Activated T-cell treated with anti-CD3 and anti-CD28 coated beads, Interleukin-2, amount 50 U/mL, for 48 hours (primary cell): ENCODE results near the gene ENOSF1.

ENCODE experiments used
- DNase-seq, 2 experiments: peaks; one replicate each; pipeline ENCODE4 v3.0.0-alpha.2; 2020

The ENOSF1 gene

GRCh38 chr18:670522-670921 lies 41.9 kb downstream of the ENOSF1 start:
- peak; percentile 12 to 13 for DNase-seq

- DNase-seq: peak in 1 of 2 experiments; percentile 4
Observed at GRCh38 chr18:669077-669476, 43.4 kb downstream of the ENOSF1 start.

- DNase-seq: no peak
Observed at GRCh38 chr18:668260-668659, 44.2 kb downstream of the ENOSF1 start.

- DNase-seq: no peak
Observed at GRCh38 chr18:666628-667027, 45.8 kb downstream of the ENOSF1 start.

- peak in 1 of 2 experiments; percentile 21 for DNase-seq
Observed at GRCh38 chr18:666177-666576, 46.3 kb downstream of the ENOSF1 start.

- no peak for DNase-seq
Observed at GRCh38 chr18:662197-662596, 50.2 kb downstream of the ENOSF1 start.

GRCh38 chr18:659597-659996 lies 52.8 kb downstream of the ENOSF1 start:
- peak in 1 of 2 experiments; percentile 15 for DNase-seq

- no peak for DNase-seq
Observed at GRCh38 chr18:658947-659533, 53.4 kb downstream of the ENOSF1 start.

- peak; percentile 87 to 88 for DNase-seq
Observed at GRCh38 chr18:658001-658946, 54.2 kb downstream of the ENOSF1 start.

GRCh38 chr18:657311-658000 lies 55.0 kb downstream of the ENOSF1 start, which contains the start of gene TYMS:
Gene TYMS, plus strand, starts transcription at chr18:657653. Its CDS starts 90 bp downstream, at chr18:657743.
- DNase-seq: peak; percentile 74 to 80

GRCh38 chr18:655445-655844 lies 57.0 kb downstream of the ENOSF1 start:
- no peak for DNase-seq

- no peak for DNase-seq
Observed at GRCh38 chr18:654601-655000, 57.8 kb downstream of the ENOSF1 start.

GRCh38 chr18:653512-653911 lies 58.9 kb downstream of the ENOSF1 start:
- DNase-seq: no peak

- no peak for DNase-seq
Observed at GRCh38 chr18:652131-652530, 60.3 kb downstream of the ENOSF1 start.

- DNase-seq: no peak
Observed at GRCh38 chr18:650428-650858, 62.0 kb downstream of the ENOSF1 start.

- DNase-seq: no peak
Observed at GRCh38 chr18:649341-649740, 63.1 kb downstream of the ENOSF1 start.

- DNase-seq: no peak
Observed at GRCh38 chr18:647304-647703, 65.1 kb downstream of the ENOSF1 start.

GRCh38 chr18:644395-645004 lies 67.9 kb downstream of the ENOSF1 start:
- DNase-seq: no peak

- no peak for DNase-seq
Observed at GRCh38 chr18:641224-641623, 71.2 kb downstream of the ENOSF1 start.

- no peak for DNase-seq
Observed at GRCh38 chr18:635171-635570, 77.3 kb downstream of the ENOSF1 start.

- no peak for DNase-seq
Observed at GRCh38 chr18:634551-635045, 77.8 kb downstream of the ENOSF1 start.

- no peak for DNase-seq
Observed at GRCh38 chr18:631560-631959, 80.9 kb downstream of the ENOSF1 start.
